Stimulated activated CD4-positive, alpha-beta T cell treated with anti-CD3 and anti-CD28 coated beads, Interleukin-2, amount 100 ng/mL, for 4 hours (primary cell): Measurements from ENCODE around the gene KDSR.
"Not testable (repeated sequence)": the region's sequence is repeated elsewhere in the genome, so short reads cannot be mapped to it uniquely, and the experiment has no call there.

ENCODE experiments used
- DNase-seq: peaks from one replicate; pipeline ENCODE4 v3.0.0-alpha.2; 2020; ENCODE audit warnings: low read depth

KDSR gene

DNA sequence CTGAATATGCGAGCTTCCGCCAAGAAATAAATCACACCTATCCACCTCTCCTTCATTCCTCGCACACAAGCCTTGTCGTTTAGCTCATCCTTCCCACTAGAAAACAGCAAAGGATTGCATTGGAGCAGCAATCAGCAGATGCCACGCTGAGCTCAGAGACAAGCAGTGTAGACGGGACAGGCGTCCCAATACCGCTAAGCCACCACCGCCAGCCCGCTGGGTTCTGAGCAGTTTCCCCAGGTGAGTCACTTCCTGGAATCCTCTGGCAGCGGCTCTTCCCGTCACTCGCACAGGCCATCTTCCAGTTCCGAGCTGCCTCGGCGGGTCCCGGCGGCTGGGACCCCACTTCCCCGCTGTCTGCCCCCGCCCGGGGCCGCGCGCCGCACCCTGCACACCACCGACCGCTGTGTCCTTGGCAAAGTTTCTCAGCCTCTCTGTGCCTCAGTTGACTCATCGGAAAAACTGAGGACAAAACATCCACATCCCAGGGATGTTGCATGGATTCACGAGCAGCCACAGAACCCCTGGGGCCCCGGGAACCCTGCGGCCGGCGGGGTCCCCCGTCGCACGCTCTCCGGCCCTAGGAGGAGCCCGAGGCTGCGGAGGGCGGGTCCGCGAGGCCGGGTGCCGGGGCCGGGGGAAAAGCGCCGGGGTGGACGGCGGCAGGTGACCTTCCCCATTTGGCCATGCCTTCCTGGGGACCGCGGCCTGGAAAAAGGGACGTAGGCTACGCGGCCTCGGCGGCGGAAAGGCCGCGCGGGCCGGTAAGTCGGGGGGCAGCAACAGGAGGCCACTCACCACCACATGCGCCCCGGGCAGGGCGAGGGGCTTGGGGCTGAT, 573 bp downstream of the KDSR start:
- DNase-seq: peak; percentile 59

DNA sequence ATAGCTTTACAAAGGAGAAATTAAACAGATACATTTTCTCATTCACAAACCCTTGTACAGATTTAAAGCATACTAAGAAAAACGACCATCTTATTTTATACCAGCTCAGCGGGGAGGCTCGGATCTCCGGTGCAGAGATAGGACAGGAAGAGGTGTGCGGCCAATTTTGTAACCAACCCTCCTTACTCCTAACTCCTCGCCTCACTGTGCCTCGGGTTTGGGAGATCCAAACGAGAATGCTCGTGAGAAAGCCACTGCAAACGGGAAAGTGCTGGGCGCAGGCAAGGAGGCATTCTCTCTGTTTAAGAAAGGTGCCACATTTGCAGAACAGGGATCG, 1.2 kb downstream of the KDSR start:
- DNase-seq: no peak

DNA sequence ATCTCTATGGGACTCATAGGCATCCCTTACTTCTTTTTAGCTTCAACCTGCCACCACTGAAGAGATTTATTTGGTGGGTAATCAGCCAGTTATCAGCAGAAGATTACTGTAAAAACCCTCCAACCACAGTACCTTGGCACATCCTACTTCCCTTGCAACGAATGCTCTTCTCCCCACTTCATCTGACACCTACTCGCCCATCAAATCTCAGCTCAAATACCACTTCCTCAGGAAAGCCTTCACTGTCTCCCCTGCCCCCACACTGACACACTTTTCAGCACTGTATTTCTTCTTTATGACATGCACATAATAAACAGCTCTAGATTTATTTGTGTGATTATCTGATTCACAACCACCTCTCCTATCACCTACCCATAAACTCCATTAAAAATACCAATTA, 3.1 kb downstream of the KDSR start:
- DNase-seq: no peak

DNA sequence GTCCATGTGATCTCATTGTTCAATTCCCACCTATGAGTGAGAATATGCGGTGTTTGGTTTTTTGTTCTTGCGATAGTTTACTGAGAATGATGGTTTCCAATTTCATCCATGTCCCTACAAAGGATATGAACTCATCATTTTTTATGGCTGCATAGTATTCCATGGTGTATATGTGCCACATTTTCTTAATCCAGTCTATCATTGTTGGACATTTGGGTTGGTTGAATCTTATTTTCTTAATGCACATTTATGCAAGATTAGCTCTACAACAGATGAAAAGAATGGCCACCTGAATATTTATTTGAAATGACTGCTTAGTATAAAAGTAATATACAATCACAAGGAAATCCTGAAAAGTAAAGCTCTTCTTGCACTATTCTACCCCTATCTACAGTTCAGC, 3.6 kb downstream of the KDSR start:
- DNase-seq: not testable (repeated sequence)

DNA sequence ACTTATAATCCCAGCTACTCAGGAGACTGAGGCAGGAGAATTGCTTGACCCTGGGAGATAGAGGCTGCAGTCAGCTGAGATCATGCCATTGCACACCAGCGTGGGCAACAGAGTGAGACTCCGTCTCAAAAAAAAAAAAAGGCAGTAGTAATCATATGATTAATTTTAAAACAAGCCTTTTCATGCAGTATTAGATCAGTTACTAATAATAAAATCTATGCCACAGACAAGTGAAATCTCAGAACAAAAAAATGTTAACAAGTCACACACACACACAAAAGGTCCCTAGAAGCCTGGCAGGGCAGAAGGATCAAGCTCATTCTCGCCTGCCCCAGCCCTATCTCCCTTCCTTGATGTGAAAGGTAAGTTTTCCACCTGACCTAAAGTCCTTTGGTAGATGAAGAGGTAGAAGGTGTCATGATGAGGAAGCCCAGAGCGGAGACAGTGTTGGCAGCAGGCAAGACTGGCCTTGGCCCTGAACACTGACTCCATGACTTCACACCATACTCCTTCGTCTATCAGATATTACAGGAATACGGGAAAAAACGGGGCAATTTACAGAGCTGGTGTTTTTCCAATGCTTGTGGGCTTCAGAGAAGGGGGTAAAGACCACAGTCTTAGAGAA, 10.6 kb downstream of the KDSR start:
- no peak for DNase-seq

DNA sequence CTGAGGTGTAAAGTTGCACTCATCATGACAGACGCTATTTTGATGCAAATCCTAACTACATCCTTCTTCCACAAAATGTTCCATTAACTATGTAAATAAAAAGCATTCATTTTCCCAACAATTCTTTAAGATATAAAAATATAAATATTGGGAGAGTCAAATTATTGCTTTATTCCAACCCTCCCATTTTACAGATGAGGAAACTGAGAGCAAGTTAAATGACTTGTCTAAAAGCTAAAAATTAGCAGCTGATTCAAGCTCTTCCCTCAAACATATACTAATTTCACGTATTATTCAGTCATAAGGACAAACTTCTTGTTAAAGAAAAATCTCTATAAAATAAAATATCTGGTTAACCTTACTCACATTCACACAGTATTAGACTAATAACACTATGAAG, 16.8 kb downstream of the KDSR start:
- DNase-seq: no peak

DNA sequence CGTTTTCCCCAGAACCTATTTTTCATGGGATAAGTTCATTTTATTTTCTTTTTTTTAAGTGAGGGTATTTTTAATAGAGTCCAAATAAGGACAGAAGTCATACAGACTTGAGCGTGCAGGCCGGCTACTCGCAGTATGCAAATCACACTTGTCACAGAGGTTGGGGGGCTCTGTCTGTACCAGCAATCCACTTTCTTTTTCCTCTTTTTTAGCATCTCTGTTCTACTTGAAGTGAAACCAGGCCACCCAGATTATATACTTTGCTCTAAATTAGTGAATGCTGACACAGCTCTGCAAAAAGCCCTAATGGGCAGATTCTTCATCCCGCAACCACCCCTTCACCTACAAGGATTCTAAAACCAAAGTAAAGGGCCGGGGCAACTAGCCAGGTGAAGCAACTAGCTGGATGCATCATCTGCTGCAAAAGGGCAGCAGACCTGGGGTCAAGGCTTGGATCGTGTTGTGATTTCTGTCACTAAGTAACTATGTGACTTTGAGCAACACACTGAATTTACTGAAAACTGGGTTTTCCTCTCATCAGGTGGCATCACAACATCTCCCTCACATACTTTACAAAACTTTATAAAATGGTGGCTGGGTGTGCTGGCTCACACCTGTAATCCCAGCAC, 18.4 kb downstream of the KDSR start:
- DNase-seq: no peak

DNA sequence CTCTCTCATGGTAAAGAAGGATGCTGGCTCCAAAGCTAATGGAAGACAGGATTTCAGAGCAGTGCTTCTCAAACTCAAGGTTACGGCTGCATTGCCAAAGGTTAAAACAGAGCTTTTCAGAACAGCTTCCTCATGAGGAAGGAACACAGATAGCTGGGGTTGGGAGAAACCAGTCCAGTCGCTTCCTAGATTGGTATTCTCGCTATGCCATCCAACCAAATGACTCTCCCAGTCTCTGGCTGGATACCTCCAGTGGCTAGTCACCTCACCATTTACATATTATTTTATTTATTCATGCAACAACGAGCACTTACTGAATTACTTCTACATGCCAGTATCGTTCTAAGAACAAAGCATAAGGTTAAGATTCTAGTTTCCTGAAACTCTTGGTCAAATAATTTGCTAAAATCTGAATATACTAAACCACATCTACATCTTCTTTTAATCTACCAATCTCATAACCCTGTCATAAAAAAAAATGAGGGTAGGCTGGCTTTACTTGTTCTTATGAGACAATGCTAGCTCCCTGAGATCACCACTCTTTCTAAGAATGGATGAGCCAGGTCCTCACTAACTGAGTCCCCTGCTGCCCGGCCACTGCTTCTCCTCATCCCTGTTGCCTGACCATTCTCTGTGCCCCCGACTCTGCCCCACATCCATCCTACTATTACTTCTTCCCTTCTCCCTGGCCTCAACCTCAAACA, 20.4 kb downstream of the KDSR start:
- no peak for DNase-seq

DNA sequence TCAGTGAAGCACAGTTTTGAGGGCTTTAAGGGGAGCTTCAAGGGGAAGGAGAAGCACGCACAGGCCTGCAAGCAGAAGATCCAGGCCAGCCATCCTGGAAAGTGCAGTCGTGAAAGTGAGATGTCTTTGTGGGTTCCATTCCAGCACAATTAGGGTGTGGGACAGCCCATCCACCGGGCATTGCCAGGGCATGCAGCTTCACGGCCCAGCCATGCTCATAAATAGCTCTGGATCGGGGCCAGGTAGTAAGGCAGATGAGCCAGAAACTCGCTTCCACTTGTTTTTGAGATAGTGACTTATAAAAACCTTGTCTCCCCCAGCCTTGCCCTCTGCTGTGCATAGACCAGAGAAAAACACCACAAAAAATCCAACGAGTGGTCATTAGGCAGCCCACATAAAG, 21.0 kb downstream of the KDSR start:
- no peak for DNase-seq

DNA sequence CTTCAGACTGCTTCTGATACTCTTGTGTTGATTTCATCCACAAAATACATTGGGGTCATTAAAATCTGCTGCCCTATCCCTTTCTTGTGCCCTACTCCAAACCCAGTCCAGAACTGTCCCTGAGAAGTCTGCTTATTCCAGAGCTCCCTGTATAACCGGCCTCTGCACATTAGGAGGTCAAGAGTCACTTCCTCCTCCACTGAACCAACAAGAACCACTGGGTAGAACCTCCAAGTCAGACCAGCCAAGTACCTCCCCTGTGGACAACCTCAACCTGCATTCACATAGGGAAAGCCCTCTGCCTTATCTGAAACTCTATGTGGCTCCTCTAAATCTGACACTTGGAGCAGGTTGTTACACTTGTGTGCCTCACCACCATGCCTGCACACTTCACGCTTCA, 22.1 kb downstream of the KDSR start:
- no peak for DNase-seq

DNA sequence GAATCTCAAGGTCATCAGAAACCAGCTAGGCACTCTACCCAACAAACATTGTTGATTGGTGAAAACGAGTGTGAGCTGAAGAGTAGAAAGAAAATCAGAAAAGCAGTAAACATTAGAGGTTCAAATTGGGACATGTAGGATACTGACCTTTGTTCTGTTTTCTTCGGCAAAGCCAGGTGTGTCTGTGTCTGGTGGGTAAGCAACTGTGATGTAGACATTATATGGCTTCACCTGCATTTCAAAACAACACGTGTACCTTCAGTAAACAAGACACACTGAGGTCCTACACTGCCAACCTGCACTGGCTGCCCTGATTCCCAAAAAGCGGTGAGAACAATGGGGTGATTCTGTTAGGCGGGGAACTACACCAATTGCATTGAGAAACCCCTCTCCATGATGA, 22.7 kb downstream of the KDSR start:
- no peak for DNase-seq

DNA sequence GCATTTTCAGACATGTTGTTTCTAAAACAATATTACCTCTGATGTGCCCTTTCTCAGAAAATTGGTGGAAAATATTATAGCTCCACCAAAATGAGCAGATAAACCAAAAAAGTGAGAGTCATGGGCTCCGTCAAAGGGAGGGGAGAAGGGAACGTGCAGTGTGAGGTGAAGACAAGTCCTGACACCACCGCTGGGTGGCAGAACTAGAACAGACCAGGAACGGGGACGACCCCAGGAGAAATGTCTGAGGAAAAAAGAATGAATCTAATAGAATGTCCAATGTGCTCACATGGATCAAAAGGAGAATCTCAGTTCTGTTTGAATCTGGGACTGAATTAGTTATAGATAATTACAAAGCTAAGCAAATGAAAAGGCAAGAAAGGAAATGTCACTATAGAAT, 24.8 kb downstream of the KDSR start:
- DNase-seq: no peak

DNA sequence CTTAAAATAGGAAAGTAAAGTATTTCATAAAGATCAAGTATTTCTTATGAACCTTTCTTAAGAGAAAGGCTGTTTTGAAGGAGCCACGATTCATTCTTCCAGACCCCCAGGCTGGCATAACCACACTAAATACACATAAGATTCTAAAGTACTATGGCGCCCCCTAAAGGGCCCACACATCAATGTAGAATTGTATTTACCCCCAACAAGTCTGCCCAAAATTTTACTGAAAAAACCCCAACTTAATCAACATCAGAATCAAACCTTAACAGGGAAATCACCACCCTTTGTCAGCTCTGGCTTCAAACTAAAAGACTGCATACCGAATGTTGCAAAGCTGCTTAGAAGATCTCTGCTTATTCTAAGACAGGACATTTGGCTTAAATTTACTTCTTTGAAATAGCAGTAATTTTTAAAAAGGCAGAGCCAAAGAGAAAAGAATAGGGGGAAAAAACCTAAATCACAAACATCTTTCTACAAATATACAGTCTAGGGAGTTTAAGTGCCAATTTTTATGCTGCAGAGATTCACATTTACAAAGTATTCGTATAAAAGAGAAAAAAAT, 27.0 kb downstream of the KDSR start:
- no peak for DNase-seq

DNA sequence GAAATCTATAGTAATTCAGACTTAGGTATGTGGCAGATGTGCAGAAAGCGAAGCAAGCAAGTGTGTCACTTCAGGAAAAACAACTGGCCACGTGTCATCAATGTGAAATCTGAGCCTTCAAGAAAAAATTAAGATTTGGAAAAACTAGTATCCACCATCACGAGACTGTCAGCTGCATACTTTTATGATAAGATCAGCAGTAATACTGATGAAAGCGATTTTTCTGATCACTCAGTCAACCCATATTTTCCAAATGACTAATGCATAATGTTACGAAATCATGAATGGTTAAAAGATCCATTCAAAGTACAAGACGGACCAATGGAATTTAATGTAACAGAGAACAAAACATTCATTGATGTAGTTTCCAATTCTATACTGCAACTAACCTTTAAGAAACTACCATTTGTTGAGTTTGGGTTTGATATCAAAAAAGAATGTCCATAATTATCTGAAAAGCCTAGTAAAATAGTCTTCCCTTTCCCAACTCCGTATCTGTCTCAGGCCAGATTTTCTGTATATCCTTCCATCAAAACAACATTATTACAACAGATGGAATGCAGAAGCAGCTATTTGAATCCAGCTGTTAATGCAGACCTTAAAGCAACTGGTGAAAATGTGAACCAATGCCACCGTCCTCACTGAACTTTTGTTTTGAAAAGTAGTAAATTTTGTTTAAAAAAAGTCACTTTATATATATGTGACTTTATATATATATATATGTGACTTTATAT, 30.5 kb downstream of the KDSR start:
- no peak for DNase-seq

DNA sequence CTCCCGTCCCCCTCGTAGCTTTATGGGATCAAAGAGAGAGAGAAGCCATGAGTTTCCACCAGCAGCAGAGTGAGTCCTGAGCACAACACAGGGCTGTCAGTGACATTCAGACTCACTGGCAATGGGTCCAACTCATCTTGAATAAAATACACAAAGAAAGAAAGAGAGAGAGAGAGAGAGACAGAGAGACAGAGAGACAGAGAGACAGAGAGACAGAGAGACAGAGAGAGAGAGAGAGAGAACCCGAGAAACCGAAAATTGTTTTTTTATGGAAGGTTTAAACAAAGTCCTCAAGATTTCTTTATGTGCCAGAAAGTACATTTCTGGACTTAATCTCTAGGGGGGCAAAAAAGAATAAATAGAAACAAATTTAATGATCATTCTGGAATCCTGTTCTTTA, 35.9 kb downstream of the KDSR start:
- no peak for DNase-seq

DNA sequence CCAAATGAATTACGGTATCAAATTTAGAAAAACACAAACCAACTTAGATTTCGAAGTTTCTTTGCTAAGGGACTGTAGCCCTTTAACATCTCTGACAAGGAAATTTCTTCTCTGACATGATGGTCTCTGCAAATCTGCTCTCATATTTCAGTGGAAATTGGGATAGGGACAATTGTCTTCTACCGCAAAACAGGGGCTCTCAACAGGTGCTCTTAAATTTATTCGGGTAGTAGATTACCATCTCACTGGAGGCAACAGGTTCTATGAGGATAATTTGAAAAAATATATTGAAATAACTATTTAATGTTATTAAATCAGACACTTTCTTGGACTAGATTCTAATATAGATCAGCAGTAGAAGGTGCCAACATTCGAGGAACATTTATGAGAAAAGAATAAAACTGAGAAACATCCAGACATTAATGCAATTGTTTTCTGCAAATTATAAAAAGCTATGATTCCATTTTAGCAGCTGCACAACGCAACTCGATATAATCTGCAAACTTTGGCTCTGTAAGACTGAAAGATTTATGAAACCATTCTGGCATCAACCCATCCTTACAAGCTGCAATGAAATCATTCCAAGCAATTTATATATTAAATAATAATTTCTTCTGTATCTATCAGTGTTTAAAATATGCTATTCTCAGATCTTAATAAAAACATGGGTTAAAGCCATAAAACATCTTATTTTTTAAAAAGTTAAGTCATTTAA, 37.4 kb downstream of the KDSR start:
- DNase-seq: no peak

DNA sequence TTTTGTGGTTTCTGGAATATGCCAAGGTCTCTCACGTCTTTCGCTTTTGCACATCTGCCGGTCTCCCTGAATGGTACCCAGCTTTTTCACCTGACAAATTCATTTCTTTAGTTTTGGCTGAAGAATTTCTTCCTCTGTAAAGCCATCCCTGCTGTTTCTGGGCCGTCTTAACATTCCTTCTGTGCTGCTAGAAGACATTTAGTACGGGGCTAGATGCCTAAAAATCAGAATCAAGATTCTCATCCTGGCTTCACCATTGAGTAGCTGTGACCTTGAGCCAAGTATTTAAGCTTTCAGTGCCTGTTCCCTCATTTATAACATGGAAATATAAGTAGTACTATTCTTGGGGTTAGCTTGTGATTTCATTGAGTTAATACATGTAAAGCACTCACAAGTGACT, 41.0 kb downstream of the KDSR start:
- DNase-seq: no peak

DNA sequence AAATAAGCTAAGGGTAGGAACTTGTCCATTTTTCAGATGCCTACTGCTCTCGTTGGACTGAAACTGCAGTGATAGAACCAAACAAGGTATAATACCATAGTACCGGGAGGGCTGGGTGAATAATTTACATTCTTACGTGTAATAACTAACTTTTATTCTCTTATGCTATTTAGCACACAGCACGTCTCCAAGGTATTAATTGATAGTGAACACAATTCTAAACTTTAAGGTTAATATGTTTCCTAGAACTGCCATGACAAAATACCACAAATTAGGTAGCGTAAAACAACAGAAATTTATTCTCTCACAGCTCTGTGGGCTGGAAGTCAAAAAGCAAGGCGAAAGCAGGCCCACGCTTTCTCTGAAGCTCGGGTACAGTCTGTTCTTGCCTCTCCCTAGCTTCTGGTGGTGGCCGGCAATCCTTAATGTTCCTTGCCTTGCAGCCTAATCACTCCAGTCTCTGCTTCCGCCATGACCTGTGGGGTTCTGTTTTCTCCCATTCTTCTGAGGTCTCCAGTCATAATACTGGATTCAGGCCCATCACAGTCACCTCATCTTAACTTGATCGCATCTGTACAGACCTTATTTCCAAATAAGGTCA, 41.8 kb downstream of the KDSR start:
- no peak for DNase-seq

DNA sequence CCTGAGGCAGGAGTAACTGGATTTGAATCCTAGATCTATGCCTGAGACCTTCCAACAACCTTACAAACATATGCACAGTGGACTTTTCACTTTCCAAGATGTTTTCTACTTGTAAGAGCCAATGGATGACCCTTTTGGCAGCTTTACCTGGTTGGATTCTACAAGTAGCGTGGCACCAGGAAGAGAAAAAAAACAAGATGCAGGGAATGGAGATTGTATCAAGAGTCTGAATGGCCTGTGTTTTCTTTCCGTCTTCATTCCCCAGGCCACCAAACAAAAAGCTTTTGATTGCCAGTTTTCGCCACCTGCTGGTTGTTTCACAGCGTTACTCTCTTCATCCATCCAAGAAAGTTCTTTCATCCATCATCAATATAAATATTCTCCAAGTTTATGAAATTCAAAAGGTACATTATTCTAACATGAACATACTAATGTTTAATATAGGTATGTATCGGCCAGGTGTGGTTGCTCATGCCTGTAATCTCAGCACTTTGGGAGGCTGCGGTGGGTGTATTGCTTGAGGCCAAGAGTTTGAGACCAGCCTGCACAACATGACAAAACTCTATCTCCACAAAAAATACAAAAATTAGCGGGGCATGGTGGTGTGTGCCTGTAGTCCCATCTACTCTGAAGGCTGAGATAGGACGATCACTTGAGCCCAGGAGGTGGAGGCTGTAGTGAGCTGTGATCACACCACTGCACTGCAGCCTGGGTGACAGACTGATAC, 43.9 kb downstream of the KDSR start:
- peak; percentile 46 for DNase-seq

DNA sequence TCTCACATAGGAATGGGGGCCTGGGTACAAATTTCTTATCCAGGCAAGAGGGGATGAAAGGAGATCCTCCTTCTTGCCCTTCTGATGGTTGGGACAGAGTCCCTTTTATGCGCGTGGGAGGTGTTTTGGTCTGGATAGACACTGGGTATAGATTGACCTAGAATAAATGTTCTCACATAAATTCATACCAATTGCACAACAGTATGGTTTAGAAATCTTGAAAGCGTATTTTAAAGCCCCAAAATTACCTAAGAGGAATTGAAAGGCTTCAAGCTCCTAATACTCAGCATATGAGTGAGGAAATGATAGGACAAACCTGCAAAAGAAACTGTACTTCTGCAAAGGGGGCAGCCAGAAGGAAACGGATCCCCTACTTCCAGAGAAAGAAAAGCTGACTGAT, 44.8 kb downstream of the KDSR start:
- DNase-seq: no peak
